Activated CD4-positive, alpha-beta memory T cell treated with anti-CD3 and anti-CD28 coated beads for 36 hours (primary cell): ENCODE data around the gene PGAM2. TPM values are rescaled to one million over a fixed set of nuclear protein-coding genes. Genes with fewer than 3 reads are reported as not detected.

Source experiments
- CTCF ChIA-PET: fragments of 350-600 bp; sonication (Branson Sonifier 250); formaldehyde crosslinking; loops from one replicate; lab custom pipeline; 2021; ENCODE audit warnings: antibody characterized with exemption, inconsistent platforms; lab: Charles Lee
- POLR2A ChIA-PET: fragments of 350-600 bp; sonication (Branson Sonifier 250); formaldehyde crosslinking; loops from one replicate; lab custom pipeline; 2021; ENCODE audit warnings: antibody characterized with exemption; lab: Charles Lee
- DNase-seq: peaks from one replicate; pipeline ENCODE4 v3.0.0-alpha.2; 2020
- H3K27ac Mint-ChIP-seq: one replicate; pipeline ENCODE4 v1.8.0; 2021; ENCODE audit warnings: mixed read lengths
- H3K27me3 Mint-ChIP-seq: one replicate; pipeline ENCODE4 v1.8.0; 2021; ENCODE audit warnings: mixed read lengths
- H3K36me3 Mint-ChIP-seq: one replicate; pipeline ENCODE4 v1.8.0; 2021; ENCODE audit warnings: mixed read lengths
- H3K4me1 Mint-ChIP-seq: one replicate; pipeline ENCODE4 v1.8.0; 2021; ENCODE audit warnings: low read depth, mixed read lengths
- H3K4me3 Mint-ChIP-seq: one replicate; pipeline ENCODE4 v1.8.0; 2021; ENCODE audit warnings: mild to moderate bottlenecking, mixed read lengths
- H3K9me3 Mint-ChIP-seq: one replicate; pipeline ENCODE4 v1.8.0; 2021; ENCODE audit warnings: mixed read lengths
- intact Hi-C: fragments of 100-400 bp; cut with micrococcal nuclease; formaldehyde crosslinking; loops from one replicate; pipeline ENCODE4 v1.15.1; 2023
- total RNA-seq, 2 experiments: library from RNA; stranded (reverse); gene quantifications; one replicate each; pipeline ENCODE4 v1.2.3, GENCODE V29; 2021

Gene PGAM2
- total RNA-seq, 2 experiments from 2014 or later: 0.26 to 0.27 TPM

DNA sequence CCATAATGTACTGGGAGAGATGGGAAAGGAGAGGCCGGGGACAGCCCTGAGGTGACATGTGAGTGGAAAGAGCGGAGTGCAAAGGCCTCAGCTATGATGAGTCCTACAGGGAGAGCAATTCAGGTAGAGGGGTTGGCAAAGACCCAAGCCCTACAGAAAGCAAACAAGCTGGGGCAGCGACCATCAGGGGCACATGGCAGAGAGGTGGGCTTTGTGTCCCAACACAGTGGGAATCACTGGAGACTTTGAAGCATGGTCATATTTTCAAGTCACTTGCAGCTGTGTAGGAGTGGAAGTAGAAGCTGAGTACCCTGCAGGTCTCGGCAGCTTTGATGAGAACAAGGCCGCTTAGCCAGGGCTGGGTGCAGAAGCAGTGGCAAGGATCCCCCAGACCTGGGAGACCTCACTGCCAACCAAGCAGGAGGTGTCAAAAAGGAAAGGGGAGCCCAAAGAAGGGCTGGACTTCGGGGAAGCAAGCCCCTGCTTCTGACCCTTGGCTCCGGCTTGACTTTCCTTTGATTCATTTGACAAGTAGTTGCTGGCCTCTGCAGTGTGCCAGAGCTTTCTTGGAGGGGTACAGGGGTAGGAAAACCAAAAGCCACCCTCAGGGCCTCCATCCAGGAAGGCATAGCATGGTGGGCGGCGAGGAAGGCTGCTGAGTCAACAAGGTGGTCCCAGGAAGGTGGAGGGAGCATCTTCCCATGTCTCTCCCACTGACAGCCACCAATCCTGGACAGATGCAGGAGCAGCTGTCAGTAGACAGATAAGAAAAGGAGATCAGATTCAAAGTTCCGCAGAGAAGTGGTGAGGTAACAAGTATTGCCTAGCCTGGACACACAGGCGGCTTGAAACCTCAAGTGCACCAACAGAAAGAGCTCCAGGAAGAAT, 1.9 kb upstream of the PGAM2 start:
- ChIA-PET CTCF (no interaction called here), POLR2A (interaction anchor here (0.6 to 2.3 kb wide), 5 partner anchors 9 to 517 kb away, joined by 3 to 19 read pairs (median 4); partner anchors contain the start of gene DBNL)
- H3K9me3 Mint-ChIP-seq: no peaks in the 10 kb centered on the region
- no peak for DNase-seq
- H3K36me3 Mint-ChIP-seq: peaks cover 6% of the 10 kb centered on the region
- peaks cover 35% of the 10 kb centered on the region for H3K4me1 Mint-ChIP-seq
- H3K27ac Mint-ChIP-seq: no peak overlapping the region
- intact Hi-C loops: no loop called here
- H3K4me3 Mint-ChIP-seq: no peak overlapping the region
- no peaks in the 10 kb centered on the region for H3K27me3 Mint-ChIP-seq

DNA sequence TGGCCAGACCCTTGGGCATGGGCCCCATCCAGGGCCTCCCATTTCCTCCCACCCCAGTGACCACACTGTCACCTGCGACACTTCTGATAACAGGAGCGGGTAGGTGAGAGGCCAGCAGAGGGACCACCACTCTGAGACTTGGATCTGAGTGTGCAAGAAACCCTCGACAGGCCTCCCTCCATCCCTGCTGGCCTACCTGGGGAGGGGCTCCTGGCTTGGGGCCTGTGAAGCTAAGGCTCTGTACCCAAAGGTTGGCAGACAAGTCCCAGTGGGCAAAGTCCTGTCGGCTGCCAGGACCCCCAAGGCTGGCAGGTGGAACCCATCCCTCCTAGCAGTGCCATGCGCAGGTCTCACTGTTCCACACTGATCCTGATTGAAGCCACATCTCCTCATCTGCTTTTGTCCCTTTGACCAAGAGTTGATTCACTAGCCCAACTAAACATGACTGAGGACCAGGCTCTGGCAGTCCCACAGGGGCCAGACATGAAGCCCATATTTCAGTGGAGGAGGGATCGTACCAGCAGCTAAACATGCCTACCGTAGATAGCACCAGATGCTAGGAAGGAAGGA, 1.2 kb upstream of the PGAM2 start:
- Mint-ChIP-seq H3K27me3 (no peaks in the 10 kb centered on the region), H3K27ac (no peak overlapping the region), H3K4me3 (no peak overlapping the region), H3K9me3 (no peaks in the 10 kb centered on the region), H3K4me1 (peaks cover 35% of the 10 kb centered on the region), H3K36me3 (no peaks in the 10 kb centered on the region)
- ChIA-PET CTCF (no interaction called here), POLR2A (interaction anchor here (1.8 to 2.3 kb wide), 2 partner anchors 13 to 45 kb away, joined by 4 to 19 read pairs; no protein-coding TSS in a partner anchor)
- DNase-seq: no peak
- intact Hi-C loops: no loop called here

DNA sequence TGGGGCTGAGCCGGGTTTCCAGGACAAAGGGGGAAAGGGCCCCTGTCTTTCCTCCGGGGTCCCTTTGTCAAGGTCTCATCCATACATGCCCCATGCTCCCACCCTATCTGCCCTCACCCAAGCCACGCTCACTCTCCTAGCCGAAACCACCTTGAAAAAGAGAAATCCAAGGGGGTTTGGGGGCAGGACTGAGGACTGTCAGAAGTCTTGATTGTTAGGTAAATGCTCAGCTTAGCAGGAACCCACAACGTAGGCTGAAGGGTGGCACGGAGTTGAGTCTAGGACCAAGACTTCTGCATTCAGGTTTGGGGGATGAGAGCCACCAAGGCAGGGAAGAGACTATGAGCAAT, 719 bp upstream of the PGAM2 start:
- no peak for DNase-seq
- POLR2A ChIA-PET: no interaction called here
- Mint-ChIP-seq H3K4me3 (no peak overlapping the region), H3K27me3 (no peaks in the 10 kb centered on the region), H3K36me3 (no peaks in the 10 kb centered on the region), H3K27ac (no peak overlapping the region), H3K9me3 (no peaks in the 10 kb centered on the region), H3K4me1 (peaks cover 33% of the 10 kb centered on the region)
- CTCF ChIA-PET: no interaction called here
- intact Hi-C loops: no loop called here

DNA sequence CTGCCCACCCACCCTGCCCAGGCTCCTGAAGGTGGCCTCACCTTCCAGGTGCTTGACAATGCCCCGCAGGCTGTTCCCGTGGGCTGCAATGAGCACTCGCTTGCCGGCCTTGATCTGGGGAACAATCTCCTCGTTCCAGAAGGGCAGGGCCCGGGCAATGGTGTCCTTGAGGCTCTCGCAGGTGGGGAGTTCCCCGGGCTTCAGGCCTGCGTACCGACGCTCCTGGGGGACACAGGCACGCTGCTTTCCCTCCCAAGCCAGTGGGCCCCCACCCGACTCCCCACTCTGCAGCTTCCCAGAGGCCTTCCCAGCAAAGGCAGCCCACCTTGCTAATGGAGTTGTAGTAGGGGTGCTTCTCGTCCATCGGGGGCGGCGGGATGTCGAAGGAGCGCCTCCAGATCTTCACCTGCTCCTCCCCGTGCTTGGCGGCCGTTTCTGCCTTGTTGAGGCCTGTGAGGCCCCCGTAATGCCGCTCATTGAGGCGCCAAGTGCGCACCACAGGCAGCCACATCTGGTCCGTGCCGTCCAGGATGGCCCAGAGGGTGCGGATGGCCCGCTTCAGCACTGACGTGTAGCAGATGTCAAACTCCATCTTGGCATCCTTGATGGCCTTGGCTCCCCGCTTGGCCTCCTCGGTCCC, 456 bp downstream of the PGAM2 start:
- no peak for DNase-seq
- Mint-ChIP-seq H3K4me1 (peaks cover 33% of the 10 kb centered on the region), H3K36me3 (peaks cover 3% of the 10 kb centered on the region), H3K9me3 (no peaks in the 10 kb centered on the region), H3K27ac (peak overlapping the region; percentile 18), H3K4me3 (no peak overlapping the region), H3K27me3 (no peaks in the 10 kb centered on the region)
- ChIA-PET POLR2A (interaction anchor here (1.0 kb wide), 1 partner anchor 10 kb away, joined by 3 read pairs; no protein-coding TSS in a partner anchor), CTCF (no interaction called here)
- intact Hi-C loops: no loop called here

DNA sequence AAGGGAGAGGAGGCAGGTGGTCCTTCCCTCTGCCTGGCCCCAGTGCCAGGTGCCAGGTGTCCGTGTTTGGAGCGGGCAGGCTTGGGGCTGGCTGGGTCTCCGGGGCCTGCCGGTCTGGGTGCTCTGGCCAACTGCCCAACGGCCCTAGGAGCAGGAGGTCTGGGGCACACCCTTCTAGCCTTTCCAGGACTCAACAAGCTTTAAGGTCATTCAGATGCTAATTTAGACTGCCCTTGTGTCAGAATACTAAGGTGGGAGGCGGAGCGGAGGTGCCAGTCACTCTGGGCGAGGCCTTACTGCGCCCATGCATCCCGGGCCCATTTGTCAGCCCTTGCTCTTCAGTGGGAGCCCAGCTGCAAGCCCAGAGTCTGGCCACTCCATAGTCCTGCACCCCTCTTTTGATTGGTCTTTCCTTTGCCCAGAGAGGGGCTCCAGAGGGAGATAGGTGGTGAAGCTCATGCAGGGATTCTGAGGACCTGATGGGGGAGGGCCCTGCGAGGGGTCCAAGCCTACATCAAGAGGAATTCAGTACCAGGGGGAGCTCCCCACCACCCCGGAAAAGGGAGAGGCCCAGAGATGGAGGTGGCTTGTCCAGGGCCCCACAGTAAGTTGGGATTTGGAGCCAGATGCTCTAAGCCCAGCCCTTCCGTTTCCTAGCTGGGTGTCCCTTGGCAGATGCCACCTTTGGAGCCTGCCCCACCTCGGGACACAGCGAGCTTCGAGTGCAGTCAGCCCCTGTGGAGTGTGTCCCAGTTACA, 1.3 kb downstream of the PGAM2 start:
- Mint-ChIP-seq H3K9me3 (no peaks in the 10 kb centered on the region), H3K27ac (no peak overlapping the region), H3K4me1 (peaks cover 33% of the 10 kb centered on the region), H3K4me3 (no peak overlapping the region), H3K27me3 (no peaks in the 10 kb centered on the region), H3K36me3 (peaks cover 10% of the 10 kb centered on the region)
- intact Hi-C loops: no loop called here
- POLR2A ChIA-PET: interaction anchor here (1.0 kb wide), 2 partner anchors 11 kb away, joined by 3 read pairs; no protein-coding TSS in a partner anchor
- no peak for DNase-seq
- CTCF ChIA-PET: no interaction called here

DNA sequence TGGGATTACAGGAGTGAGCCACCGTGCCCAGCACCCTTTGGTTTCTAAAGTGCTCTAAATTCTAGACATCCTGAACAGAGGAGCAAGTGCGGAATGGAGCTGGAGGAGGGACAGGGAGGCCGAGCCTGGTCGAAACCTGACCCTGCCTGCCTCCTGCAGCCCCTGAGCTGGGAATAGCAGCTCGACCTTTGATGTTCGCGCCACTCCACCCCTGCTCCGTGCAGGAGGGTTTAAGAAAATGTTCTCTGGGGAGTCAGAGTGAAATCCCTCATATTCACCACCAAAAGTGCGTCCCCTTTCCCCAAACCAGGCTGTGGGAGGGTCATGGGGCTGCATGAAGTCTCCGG, 1.8 kb downstream of the PGAM2 start:
- no peak overlapping the region for H3K27ac Mint-ChIP-seq
- POLR2A ChIA-PET: interaction anchor here (1.0 kb wide), 1 partner anchor 10 kb away, joined by 3 read pairs; no protein-coding TSS in a partner anchor
- CTCF ChIA-PET: no interaction called here
- peaks cover 15% of the 10 kb centered on the region for H3K36me3 Mint-ChIP-seq
- H3K9me3 Mint-ChIP-seq: no peaks in the 10 kb centered on the region
- DNase-seq: no peak
- intact Hi-C loops: no loop called here
- no peaks in the 10 kb centered on the region for H3K27me3 Mint-ChIP-seq
- no peak overlapping the region for H3K4me3 Mint-ChIP-seq
- H3K4me1 Mint-ChIP-seq: peaks cover 30% of the 10 kb centered on the region

DNA sequence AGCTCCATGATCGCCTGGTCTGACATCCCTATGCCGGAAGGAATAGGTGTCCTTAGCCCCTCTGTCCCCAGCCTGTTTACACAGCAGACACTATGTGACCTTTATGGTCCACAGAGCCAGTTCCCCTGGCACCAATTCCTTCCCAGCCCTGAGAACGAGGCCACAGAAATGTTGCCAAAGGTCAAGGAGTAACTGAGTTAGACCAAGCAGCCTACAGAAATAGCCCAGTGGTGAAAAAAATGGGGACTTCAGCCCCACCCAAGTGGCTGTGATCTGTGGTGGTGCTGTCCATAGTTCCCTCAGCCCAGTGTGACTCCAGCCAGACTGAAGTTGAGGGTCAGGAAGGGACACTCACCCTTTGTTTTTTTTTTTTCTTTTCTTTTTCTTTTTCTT, 2.5 kb downstream of the PGAM2 start:
- Mint-ChIP-seq H3K36me3 (peaks cover 20% of the 10 kb centered on the region), H3K4me1 (peaks cover 30% of the 10 kb centered on the region), H3K9me3 (no peaks in the 10 kb centered on the region), H3K27me3 (no peaks in the 10 kb centered on the region), H3K4me3 (no peak overlapping the region), H3K27ac (no peak overlapping the region)
- CTCF ChIA-PET: interaction anchor here (0.6 kb wide), 1 partner anchor 18 kb away, joined by 4 read pairs; no protein-coding TSS in a partner anchor
- POLR2A ChIA-PET: interaction anchor here (1.3 kb wide), 1 partner anchor 19 kb away, joined by 3 read pairs; the partner anchor contains the start of gene DBNL
- intact Hi-C loops: no loop called here
- DNase-seq: no peak

DNA sequence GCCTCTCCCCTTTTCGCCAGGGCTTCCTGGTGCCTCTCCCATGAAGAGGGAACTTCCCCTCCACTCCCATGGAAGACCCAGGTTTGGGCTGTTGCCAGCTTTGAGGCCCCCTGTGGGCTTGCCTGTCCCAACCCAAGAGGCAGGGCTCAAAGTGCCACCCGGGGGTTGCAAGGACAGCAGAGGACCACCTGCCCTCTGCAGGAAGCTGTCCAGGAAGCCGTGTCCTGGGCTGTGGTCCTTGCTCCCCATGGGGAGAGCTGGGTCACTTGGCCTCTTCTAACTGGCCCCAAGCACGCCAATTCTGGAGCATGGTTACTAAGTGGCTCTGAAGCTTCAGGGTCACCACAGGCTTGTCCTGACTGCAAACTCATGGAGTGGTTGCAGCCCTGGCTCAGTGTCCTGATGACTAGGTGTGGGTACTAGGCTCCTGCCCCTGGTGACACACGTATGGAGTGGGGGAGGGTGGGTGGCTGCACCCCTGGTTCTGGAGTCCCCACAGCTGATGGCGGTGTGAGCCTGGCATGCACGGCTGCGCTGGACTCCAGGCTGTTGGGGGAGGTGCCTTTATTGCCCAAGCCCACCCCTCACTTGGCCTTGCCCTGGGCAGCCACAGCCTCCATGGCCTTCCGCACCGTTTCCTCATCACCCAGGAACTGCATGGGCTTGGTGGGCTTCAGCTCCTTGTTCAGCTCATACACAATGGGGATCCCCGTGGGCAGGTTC, 3.0 kb downstream of the PGAM2 start:
- no peaks in the 10 kb centered on the region for H3K27me3 Mint-ChIP-seq
- no peak for DNase-seq
- peaks cover 28% of the 10 kb centered on the region for H3K4me1 Mint-ChIP-seq
- CTCF ChIA-PET: interaction anchor here (0.6 kb wide), 1 partner anchor 17 kb away, joined by 4 read pairs; no protein-coding TSS in a partner anchor
- intact Hi-C loops: no loop called here
- H3K9me3 Mint-ChIP-seq: no peaks in the 10 kb centered on the region
- POLR2A ChIA-PET: interaction anchor here (1.3 kb wide), 1 partner anchor 18 kb away, joined by 3 read pairs; the partner anchor contains the start of gene DBNL
- H3K27ac Mint-ChIP-seq: no peak overlapping the region
- H3K36me3 Mint-ChIP-seq: peaks cover 26% of the 10 kb centered on the region
- no peak overlapping the region for H3K4me3 Mint-ChIP-seq

DNA sequence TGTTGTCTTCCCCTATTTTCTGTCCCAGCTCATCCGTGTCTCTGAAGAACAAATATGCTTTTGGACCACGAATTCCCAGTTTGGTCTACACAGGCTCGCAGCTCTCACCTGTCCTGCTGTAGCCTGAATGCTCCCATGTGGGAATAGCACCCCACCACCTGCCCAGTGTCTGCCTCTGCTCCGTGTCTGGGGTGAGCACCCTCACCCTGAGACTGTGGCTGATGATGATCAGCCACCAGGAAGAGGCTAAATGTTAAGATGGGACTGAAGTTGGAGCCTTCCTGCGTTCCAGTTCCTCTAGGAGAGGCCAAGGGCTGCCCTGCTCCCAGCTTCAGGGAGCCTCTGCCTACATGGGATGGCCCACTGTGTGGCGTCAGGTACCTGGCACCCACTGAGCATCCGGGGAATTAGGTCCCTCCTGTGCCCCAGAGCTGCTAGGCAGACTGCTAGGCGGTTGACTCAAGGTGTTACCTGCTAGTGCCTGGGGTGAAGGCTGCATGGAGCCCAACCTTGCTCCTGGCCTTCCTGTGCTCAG, 3.7 kb downstream of the PGAM2 start:
- no peaks in the 10 kb centered on the region for H3K27me3 Mint-ChIP-seq
- H3K27ac Mint-ChIP-seq: no peak overlapping the region
- peaks cover 23% of the 10 kb centered on the region for H3K4me1 Mint-ChIP-seq
- H3K9me3 Mint-ChIP-seq: no peaks in the 10 kb centered on the region
- POLR2A ChIA-PET: interaction anchor here (1.3 kb wide), 1 partner anchor 17 kb away, joined by 3 read pairs; the partner anchor contains the start of gene DBNL
- CTCF ChIA-PET: no interaction called here
- no peak for DNase-seq
- intact Hi-C loops: no loop called here
- no peak overlapping the region for H3K4me3 Mint-ChIP-seq
- H3K36me3 Mint-ChIP-seq: peaks cover 30% of the 10 kb centered on the region

DNA sequence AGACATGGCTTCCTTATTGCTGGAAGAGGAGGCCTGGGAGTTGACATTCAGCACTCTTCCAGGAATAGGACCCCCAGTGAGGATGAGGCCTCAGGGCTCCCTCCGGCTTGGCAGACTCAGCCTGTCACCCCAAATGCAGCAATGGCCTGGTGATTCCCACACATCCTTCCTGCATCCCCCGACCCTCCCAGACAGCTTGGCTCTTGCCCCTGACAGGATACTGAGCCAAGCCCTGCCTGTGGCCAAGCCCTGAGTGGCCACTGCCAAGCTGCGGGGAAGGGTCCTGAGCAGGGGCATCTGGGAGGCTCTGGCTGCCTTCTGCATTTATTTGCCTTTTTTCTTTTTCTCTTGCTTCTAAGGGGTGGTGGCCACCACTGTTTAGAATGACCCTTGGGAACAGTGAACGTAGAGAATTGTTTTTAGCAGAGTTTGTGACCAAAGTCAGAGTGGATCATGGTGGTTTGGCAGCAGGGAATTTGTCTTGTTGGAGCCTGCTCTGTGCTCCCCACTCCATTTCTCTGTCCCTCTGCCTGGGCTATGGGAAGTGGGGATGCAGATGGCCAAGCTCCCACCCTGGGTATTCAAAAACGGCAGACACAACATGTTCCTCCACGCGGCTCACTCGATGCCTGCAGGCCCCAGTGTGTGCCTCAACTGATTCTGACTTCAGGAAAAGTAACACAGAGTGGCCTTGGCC, 4.3 kb downstream of the PGAM2 start:
- ChIA-PET CTCF (interaction anchor here (0.6 kb wide), 1 partner anchor 513 kb away, joined by 4 read pairs; no protein-coding TSS in a partner anchor), POLR2A (no interaction called here)
- DNase-seq: no peak
- H3K4me1 Mint-ChIP-seq: peaks cover 19% of the 10 kb centered on the region
- peaks cover 35% of the 10 kb centered on the region for H3K36me3 Mint-ChIP-seq
- no peak overlapping the region for H3K4me3 Mint-ChIP-seq
- H3K27ac Mint-ChIP-seq: no peak overlapping the region
- H3K9me3 Mint-ChIP-seq: no peaks in the 10 kb centered on the region
- intact Hi-C loops: no loop called here
- H3K27me3 Mint-ChIP-seq: no peaks in the 10 kb centered on the region
